Testis (tissue), 3 donors: ENCODE results near the gene RPS6KL1. TPM values are rescaled to one million over a fixed set of nuclear protein-coding genes. Genes with fewer than 3 reads are reported as not detected.

ENCODE experiments used
- DNase-seq: peaks from one replicate; pipeline ENCODE4 v3.0.0-alpha.2; 2019
- H3K27ac ChIP-seq, 2 donors: fragments of 200-600 bp; sonication (generic); one replicate each; pipeline ENCODE4 v1.5.1; 2019
- H3K27me3 ChIP-seq: fragments of 200-600 bp; sonication (generic); one replicate; pipeline ENCODE4 v1.5.1; 2019
- H3K36me3 ChIP-seq: fragments of 200-600 bp; sonication (generic); one replicate; pipeline ENCODE4 v1.5.1; 2017; ENCODE audit warnings: low read depth; ENCODE audit errors: missing control alignments
- H3K4me1 ChIP-seq: fragments of 200-600 bp; sonication (generic); one replicate; pipeline ENCODE4 v1.5.1; 2019
- H3K4me3 ChIP-seq, 2 donors: fragments of 200-600 bp; sonication (generic); one replicate each; pipeline ENCODE4 v1.5.1; 2017 to 2019
- H3K9me3 ChIP-seq: fragments of 200-600 bp; sonication (generic); one replicate; pipeline ENCODE4 v1.5.1; 2017
- POLR2A ChIP-seq: fragments of 450-650 bp; IDR thresholded peaks from one replicate; pipeline ENCODE4 v1.6.1; 2017; ENCODE audit warnings: antibody characterized with exemption, mild to moderate bottlenecking, moderate library complexity
- WGBS, 2 donors: methylation state at CpG; one replicate each; pipeline ENCODE4 v1.1.5; 2018; 5-methylcytosine and 5-hydroxymethylcytosine counted together
- intact Hi-C: fragments of 100-400 bp; cut with DNase I; formaldehyde crosslinking; loops from one replicate; pipeline ENCODE4 v1.15.1; 2023; ENCODE audit warnings: low total_unique reads
- polyA plus RNA-seq: library from polyadenylated mRNA; stranded (reverse); fragments of 350-450 nt; fragmentation: Illumina TruSeq; extraction: RNeasy Lipid Tissue Mini Kit (QIAGEN cat#74804); gene quantifications from one replicate; pipeline ENCODE4 v1.2.3, GENCODE V29; 2014; ENCODE audit warnings: low read depth, low replicate concordance; ENCODE audit not compliant: insufficient read depth
- total RNA-seq, 2 donors: library from RNA; depleted of rRNA; stranded (reverse); fragments of >200 nt; gene quantifications; one replicate each; pipeline ENCODE4 v1.2.3, GENCODE V29; 2016
- TF ChIP-seq, protein P1 (sequence below), 3 experiments: fragments of 450-650 bp in 2 of 3; fragments of 200-600 bp in 1 of 3; sonication (generic) in 1 of 3; IDR thresholded peaks; one replicate each; pipeline ENCODE4 v1.5.1; 2016 to 2019; ENCODE audit warnings: antibody characterized with exemption in 3 of 3, mild to moderate bottlenecking in 2 of 3, moderate library complexity in 1 of 3

The RPS6KL1 gene
- total and polyA plus RNA-seq, 3 donors from 2014 or later, result 22.5 to 41.8 (median 22.9) TPM

DNA sequence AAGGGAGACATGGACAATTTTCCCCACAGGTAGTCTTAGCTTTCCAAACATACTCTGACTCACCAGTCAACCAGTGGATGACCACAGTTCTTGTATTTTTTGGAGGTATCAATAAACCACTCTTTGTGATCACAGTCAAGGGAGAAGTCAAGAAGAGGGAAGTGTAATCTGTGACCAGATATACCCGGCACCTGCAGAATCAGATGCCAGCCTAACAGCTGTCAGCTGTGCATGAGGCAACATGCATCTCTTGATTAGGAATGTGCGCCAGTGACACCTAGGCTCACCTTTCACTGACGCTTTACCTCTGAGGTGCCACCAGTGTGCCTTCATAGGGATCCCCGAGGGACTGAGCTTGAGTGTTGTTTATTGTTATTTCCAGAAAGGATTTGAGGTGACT is 67.1 kb downstream of the RPS6KL1 start:
- intact Hi-C loops, result no loop called here
- Histone ChIP-seq H3K36me3 (no peaks in the 10 kb centered on the region), H3K9me3 (no peaks in the 10 kb centered on the region), H3K27me3 (no peaks in the 10 kb centered on the region), H3K4me1 (peaks cover 4% of the 10 kb centered on the region), H3K4me3 (no peak overlapping the region), H3K27ac (no peak overlapping the region)
- no peak for DNase-seq
- WGBS, 2 donors, result 68 to 80% methylated on average over 4 of the region's 4 CpGs
- TF ChIP-seq POLR2A, result no peak
- TF ChIP-seq, protein P1, sequence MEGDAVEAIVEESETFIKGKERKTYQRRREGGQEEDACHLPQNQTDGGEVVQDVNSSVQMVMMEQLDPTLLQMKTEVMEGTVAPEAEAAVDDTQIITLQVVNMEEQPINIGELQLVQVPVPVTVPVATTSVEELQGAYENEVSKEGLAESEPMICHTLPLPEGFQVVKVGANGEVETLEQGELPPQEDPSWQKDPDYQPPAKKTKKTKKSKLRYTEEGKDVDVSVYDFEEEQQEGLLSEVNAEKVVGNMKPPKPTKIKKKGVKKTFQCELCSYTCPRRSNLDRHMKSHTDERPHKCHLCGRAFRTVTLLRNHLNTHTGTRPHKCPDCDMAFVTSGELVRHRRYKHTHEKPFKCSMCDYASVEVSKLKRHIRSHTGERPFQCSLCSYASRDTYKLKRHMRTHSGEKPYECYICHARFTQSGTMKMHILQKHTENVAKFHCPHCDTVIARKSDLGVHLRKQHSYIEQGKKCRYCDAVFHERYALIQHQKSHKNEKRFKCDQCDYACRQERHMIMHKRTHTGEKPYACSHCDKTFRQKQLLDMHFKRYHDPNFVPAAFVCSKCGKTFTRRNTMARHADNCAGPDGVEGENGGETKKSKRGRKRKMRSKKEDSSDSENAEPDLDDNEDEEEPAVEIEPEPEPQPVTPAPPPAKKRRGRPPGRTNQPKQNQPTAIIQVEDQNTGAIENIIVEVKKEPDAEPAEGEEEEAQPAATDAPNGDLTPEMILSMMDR (IDR thresholded peaks at IDR 0.05), result no peak

DNA sequence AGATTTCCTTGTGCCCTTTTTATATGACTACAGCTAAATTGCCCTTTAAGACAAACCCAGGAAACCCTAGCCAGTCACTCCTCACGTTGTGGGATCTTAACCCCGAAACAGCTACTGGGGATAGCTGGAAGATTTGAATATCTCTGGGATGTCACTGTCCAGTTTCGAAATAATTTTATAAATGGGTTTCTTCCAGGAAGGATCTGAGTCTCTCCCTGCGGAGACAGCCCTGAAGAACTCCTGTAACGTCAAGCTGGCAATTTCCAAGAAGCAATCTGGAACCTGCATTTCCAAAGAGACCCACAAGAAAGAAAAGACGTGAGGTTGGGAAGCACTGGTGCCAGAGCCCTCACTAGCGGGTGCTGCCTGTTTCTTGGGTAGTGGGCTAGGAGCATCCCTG is 68.0 kb downstream of the RPS6KL1 start:
- intact Hi-C loops, result no loop called here
- Histone ChIP-seq H3K4me3 (no peak overlapping the region), H3K27me3 (no peaks in the 10 kb centered on the region), H3K36me3 (no peaks in the 10 kb centered on the region), H3K27ac (no peak overlapping the region), H3K9me3 (no peaks in the 10 kb centered on the region), H3K4me1 (peaks cover 4% of the 10 kb centered on the region)
- 68 to 77% methylated on average over 7 of the region's 7 CpGs for WGBS, 2 donors
- TF ChIP-seq, protein P1 (IDR thresholded peaks at IDR 0.05), result no peak
- no peak for TF ChIP-seq POLR2A
- DNase-seq, result no peak

Other genes starting within 250 kb of the RPS6KL1 start
- 10 to 100 TPM; 58.8 to 69.9 TPM for gene AREL1, start 210.2 kb downstream of the RPS6KL1 start, total RNA-seq
- gene AREL1, start 210.2 kb downstream of the RPS6KL1 start, polyA plus RNA-seq, result 47.7 TPM
- gene FCF1, start 210.1 kb downstream of the RPS6KL1 start, total RNA-seq, result 10 to 100 TPM; 29.9 to 30.9 TPM
- 43.5 TPM for gene FCF1, start 210.1 kb downstream of the RPS6KL1 start, polyA plus RNA-seq
- gene YLPM1, start 159.9 kb downstream of the RPS6KL1 start, total RNA-seq, result 100 to 1,000 TPM in 1 of 2 donors, 10 to 100 TPM in 1; 99.9 to 124 TPM
- gene YLPM1, start 159.9 kb downstream of the RPS6KL1 start, polyA plus RNA-seq, result 83.2 TPM
- gene PROX2, start 47.1 kb downstream of the RPS6KL1 start, total RNA-seq, result under 1 TPM; 0.06 to 0.08 TPM
- gene PROX2, start 47.1 kb downstream of the RPS6KL1 start, polyA plus RNA-seq, result 0.08 TPM
- 10 to 100 TPM; 82.0 to 98.1 TPM for gene DLST, start 41.3 kb downstream of the RPS6KL1 start, total RNA-seq
- 82.8 TPM for gene DLST, start 41.3 kb downstream of the RPS6KL1 start, polyA plus RNA-seq
- gene PGF, start 32.3 kb upstream of the RPS6KL1 start, total RNA-seq, result 10 to 100 TPM in 1 of 2 donors, 1 to 10 TPM in 1; 6.5 to 11.5 TPM
- 5.4 TPM for gene PGF, start 32.3 kb upstream of the RPS6KL1 start, polyA plus RNA-seq
- 10 to 100 TPM; 39.4 to 40.4 TPM for gene EIF2B2, start 79.7 kb upstream of the RPS6KL1 start, total RNA-seq
- 124 TPM for gene EIF2B2, start 79.7 kb upstream of the RPS6KL1 start, polyA plus RNA-seq
- 10 to 100 TPM; 31.8 to 36.2 TPM for gene MLH3, start 128.2 kb upstream of the RPS6KL1 start, total RNA-seq
- 21.5 TPM for gene MLH3, start 128.2 kb upstream of the RPS6KL1 start, polyA plus RNA-seq
- gene ACYP1, start 140.8 kb upstream of the RPS6KL1 start, total RNA-seq, result 10 to 100 TPM; 20.1 to 24.4 TPM
- 38.8 TPM for gene ACYP1, start 140.8 kb upstream of the RPS6KL1 start, polyA plus RNA-seq
- gene ZC2HC1C, start 146.4 kb upstream of the RPS6KL1 start, total RNA-seq, result 10 to 100 TPM; 35.2 to 63.5 TPM
- gene ZC2HC1C, start 146.4 kb upstream of the RPS6KL1 start, polyA plus RNA-seq, result 233 TPM
- gene NEK9, start 203.8 kb upstream of the RPS6KL1 start, total RNA-seq, result 100 to 1,000 TPM; 120 to 125 TPM
- gene NEK9, start 203.8 kb upstream of the RPS6KL1 start, polyA plus RNA-seq, result 86.6 TPM